Liver (tissue), 9 donors: Measurements from ENCODE around the gene CD55. TPM values are rescaled to one million over a fixed set of nuclear protein-coding genes. Genes with fewer than 3 reads are reported as not detected.

Experiments used
- DNase-seq: peaks from one replicate; pipeline ENCODE4 v3.0.0-alpha.2; 2017; ENCODE audit warnings: low spot score
- H3K27ac ChIP-seq, 2 donors: one replicate each; pipeline ENCODE4 v1.7.0; 2013; ENCODE audit warnings: inconsistent platforms in 2 of 2, low read length in 2 of 2, control low read depth in 1 of 2, low read depth in 1 of 2, mild to moderate bottlenecking in 1 of 2
- H3K27me3 ChIP-seq, 4 donors: one replicate each; pipeline versions ENCODE4 v1.6.1 to v1.7.0; 2013; ENCODE audit warnings: low read length in 3 of 4, inconsistent platforms in 1 of 4, mild to moderate bottlenecking in 1 of 4, moderate library complexity in 1 of 4; ENCODE audit not compliant: control insufficient read depth in 4 of 4, insufficient read depth in 4 of 4
- H3K36me3 ChIP-seq, 4 donors: one replicate each; pipeline versions ENCODE4 v1.6.1 to v1.7.0; 2013; ENCODE audit warnings: low read length in 3 of 4, mild to moderate bottlenecking in 3 of 4, low read depth in 1 of 4, moderate library complexity in 1 of 4; ENCODE audit not compliant: control insufficient read depth in 4 of 4, insufficient read depth in 3 of 4
- H3K4me1 ChIP-seq, 4 donors: one replicate each; pipeline versions ENCODE4 v1.6.1 to v1.7.0; 2013; ENCODE audit warnings: low read length in 3 of 4, mild to moderate bottlenecking in 3 of 4, moderate library complexity in 1 of 4; ENCODE audit not compliant: control insufficient read depth in 4 of 4, insufficient read depth in 4 of 4
- H3K4me3 ChIP-seq, 3 donors: one replicate each; pipeline versions ENCODE4 v1.6.1 to v1.7.0; 2013; ENCODE audit warnings: low read length in 3 of 3, control low read depth in 1 of 3, low read depth in 1 of 3, mild to moderate bottlenecking in 1 of 3
- H3K9ac ChIP-seq, 2 donors: one replicate each; pipeline ENCODE4 v1.7.0; 2013; ENCODE audit warnings: low read length in 2 of 2, mild to moderate bottlenecking in 2 of 2, moderate library complexity in 2 of 2, control low read depth in 1 of 2, low read depth in 1 of 2
- H3K9me3 ChIP-seq, 4 donors: one replicate each; pipeline versions ENCODE4 v1.6.1 to v1.7.0; 2013; ENCODE audit warnings: low read length in 3 of 4; ENCODE audit not compliant: control insufficient read depth in 4 of 4
- ATF3 ChIP-seq: IDR thresholded peaks from 2 replicates; pipeline ENCODE4 v1.6.1; 2016; ENCODE audit warnings: antibody characterized with exemption
- CTCF ChIP-seq: fragments of 150-350 bp; IDR thresholded peaks from 2 replicates; pipeline ENCODE4 v1.5.1; 2017; ENCODE audit warnings: improper control_type of control experiment, low read depth, low read length; ENCODE audit not compliant: missing input control
- FOXA1 ChIP-seq: IDR thresholded peaks from 2 replicates; pipeline ENCODE4 v1.6.1; 2016; ENCODE audit warnings: antibody characterized with exemption
- GABPA ChIP-seq, 2 donors: IDR thresholded peaks in 1 of 2; conservative IDR thresholded peaks in 1 of 2; 2 replicates each; pipeline ENCODE4 v1.6.1; 2016; ENCODE audit warnings: antibody characterized with exemption in 2 of 2, mild to moderate bottlenecking in 1 of 2, moderate library complexity in 1 of 2
- HNF4A ChIP-seq, 2 donors: conservative IDR thresholded peaks; 2 replicates each; pipeline ENCODE4 v1.6.1; 2016; ENCODE audit warnings: antibody characterized with exemption in 2 of 2, mild to moderate bottlenecking in 2 of 2
- HNF4G ChIP-seq: IDR thresholded peaks from 2 replicates; pipeline ENCODE4 v1.6.1; 2016; ENCODE audit warnings: antibody characterized with exemption
- JUND ChIP-seq, 2 donors: IDR thresholded peaks; 2 replicates each; pipeline ENCODE4 v1.6.1; 2016; ENCODE audit warnings: antibody characterized with exemption in 2 of 2
- MAX ChIP-seq: IDR thresholded peaks from 2 replicates; pipeline ENCODE4 v1.6.1; 2016; ENCODE audit warnings: antibody characterized with exemption
- NR2F2 ChIP-seq: IDR thresholded peaks from 2 replicates; pipeline ENCODE4 v1.6.1; 2016; ENCODE audit warnings: antibody characterized with exemption
- RAD21 ChIP-seq, 2 donors: IDR thresholded peaks; 2 replicates each; pipeline ENCODE4 v1.6.1; 2016; ENCODE audit warnings: antibody characterized with exemption in 2 of 2, mild to moderate bottlenecking in 2 of 2
- REST ChIP-seq: IDR thresholded peaks from 2 replicates; pipeline ENCODE4 v1.6.1; 2016; ENCODE audit warnings: antibody characterized with exemption, mild to moderate bottlenecking
- RXRA ChIP-seq, 2 donors: IDR thresholded peaks; 2 replicates each; pipeline ENCODE4 v1.6.1; 2017 to 2018; ENCODE audit warnings: antibody characterized with exemption in 2 of 2, mild to moderate bottlenecking in 1 of 2
- SP1 ChIP-seq: IDR thresholded peaks from 2 replicates; pipeline ENCODE4 v1.6.1; 2018; ENCODE audit warnings: antibody characterized with exemption, mild to moderate bottlenecking
- TAF1 ChIP-seq: conservative IDR thresholded peaks from 2 replicates; pipeline ENCODE4 v1.6.1; 2016; ENCODE audit warnings: antibody characterized with exemption, mild to moderate bottlenecking
- YY1 ChIP-seq: IDR thresholded peaks from 2 replicates; pipeline ENCODE4 v1.6.1; 2016; ENCODE audit warnings: antibody characterized with exemption, mild to moderate bottlenecking
- WGBS: extraction: QIAGEN DNeasy Blood & Tissue Kit; methylation state at CpG from one replicate; pipeline ENCODE4 v1.1.7; 2013; 5-methylcytosine and 5-hydroxymethylcytosine counted together
- polyA plus RNA-seq, 2 donors: library from polyadenylated mRNA; stranded (reverse) in 1 of 2; unstranded in 1 of 2; fragments of 200-250 nt in 1 of 2; fragments of >200 nt in 1 of 2; fragmentation: Nextera tagmentation in 1 of 2; extraction: Ambion mirVana in 1 of 2; gene quantifications; one replicate each; pipeline versions ENCODE4 v1.2.1 to v1.2.3, GENCODE V29; 2013 to 2015
- total RNA-seq, 2 donors: library from RNA; depleted of rRNA; stranded (reverse); fragments of >200 nt; gene quantifications; one replicate each; pipeline ENCODE4 v1.2.3, GENCODE V29; 2014
- donor health status: healthy.
- donor health status: healthy.
- donor health status: healthy.
- donor health status: healthy.
- donor health status: healthy.

The CD55 gene
- total and polyA plus RNA-seq, 4 donors: 11.0 to 27.6 (median 12.6) TPM

- H3K9me3 ChIP-seq: no peaks in the 10 kb centered on the region
- no peak for TF ChIP-seq YY1
- no peak for TF ChIP-seq REST
- TF ChIP-seq MAX: no peak
- no peak for TF ChIP-seq HNF4G
- no peak for TF ChIP-seq RXRA (IDR thresholded peaks at IDR 0.05)
- TF ChIP-seq RAD21 (IDR thresholded peaks at IDR 0.05): no peak
- no peak for TF ChIP-seq FOXA1
- no peak overlapping the region for H3K9ac ChIP-seq
- WGBS: 79% methylated on average over 4 of the region's 4 CpGs
- no peak overlapping the region for H3K4me3 ChIP-seq
- no peaks in the 10 kb centered on the region for H3K27me3 ChIP-seq
- no peak overlapping the region for H3K27ac ChIP-seq
- H3K4me1 ChIP-seq: peaks cover 0 to 3% (median under 1%) of the 10 kb centered on the region in 4 donors
- DNase-seq: no peak
- H3K36me3 ChIP-seq: no peaks in the 10 kb centered on the region
These were observed 81.3 kb downstream of the CD55 start for GRCh38 chr1:207402744-207403143.

GRCh38 chr1:207404849-207405525 lies 83.5 kb downstream of the CD55 start:
- no peak for DNase-seq
- peak; percentile 69 for TF ChIP-seq CTCF
- no peak for TF ChIP-seq NR2F2
- TF ChIP-seq HNF4A (conservative IDR thresholded peaks at IDR 0.05): peak; percentile 92 to 93
- no peak for TF ChIP-seq TAF1
- TF ChIP-seq ATF3: no peak
- no peak for TF ChIP-seq JUND (IDR thresholded peaks at IDR 0.05)
- TF ChIP-seq SP1: no peak
- peak; percentile 90 to 93 for TF ChIP-seq RAD21 (IDR thresholded peaks at IDR 0.05)
- TF ChIP-seq HNF4G: peak; percentile 89
- TF ChIP-seq RXRA (IDR thresholded peaks at IDR 0.05): peak in 1 of 2 donors; percentile 33
- TF ChIP-seq GABPA (IDR thresholded peaks at IDR 0.05 in 1 of 2, conservative IDR thresholded peaks at IDR 0.05 in 1 of 2): no peak
- Histone ChIP-seq H3K27ac (no peak overlapping the region), H3K27me3 (no peaks in the 10 kb centered on the region), H3K9me3 (no peaks in the 10 kb centered on the region), H3K36me3 (no peaks in the 10 kb centered on the region), H3K9ac (no peak overlapping the region), H3K4me1 (peaks cover 0 to 7% (median 2%) of the 10 kb centered on the region in 4 donors), H3K4me3 (no peak overlapping the region)
- 84% methylated on average over 6 of the region's 6 CpGs for WGBS
